Mesendoderm (in vitro differentiated cells): ENCODE results near the gene ALOX15.
"Not testable (repeated sequence)": the region's sequence is repeated elsewhere in the genome, so short reads cannot be mapped to it uniquely, and the experiment has no call there.

Experiments
- DNase-seq: peaks from one replicate; pipeline ENCODE4 v3.0.0; 2013
- H2AK5ac ChIP-seq: 2 replicates; pipeline ENCODE4 v1.6.1; 2013; ENCODE audit warnings: low read length, inconsistent platforms
- H2BK120ac ChIP-seq: 2 replicates; pipeline ENCODE4 v1.6.1; 2013; ENCODE audit warnings: low read depth, mild to moderate bottlenecking, low read length, moderate library complexity, mixed read lengths
- H2BK15ac ChIP-seq: replicated peaks from 2 replicates; pipeline ENCODE4 v1.6.1; 2013; ENCODE audit warnings: low read depth, mild to moderate bottlenecking, moderate library complexity
- H2BK5ac ChIP-seq: 2 replicates; pipeline ENCODE4 v1.6.1; 2013; ENCODE audit warnings: low read length, inconsistent platforms
- H3K18ac ChIP-seq: 2 replicates; pipeline ENCODE4 v1.6.1; 2013; ENCODE audit warnings: mild to moderate bottlenecking, low read length, mixed read lengths
- H3K23ac ChIP-seq: one replicate; pipeline ENCODE4 v1.6.1; 2013; ENCODE audit warnings: low read length
- H3K27ac ChIP-seq: 2 replicates; pipeline ENCODE4 v1.5.1; 2013; ENCODE audit warnings: low read depth, mild to moderate bottlenecking, inconsistent platforms, low read length, moderate library complexity
- H3K27me3 ChIP-seq: 2 replicates; pipeline ENCODE4 v1.6.1; 2013; ENCODE audit warnings: low read length, control low read depth, mild to moderate bottlenecking, inconsistent platforms; ENCODE audit not compliant: insufficient read depth, poor library complexity
- H3K36me3 ChIP-seq: 2 replicates; pipeline ENCODE4 v1.6.1; 2013; ENCODE audit warnings: low read length, inconsistent platforms; ENCODE audit not compliant: control insufficient read depth, insufficient read depth
- H3K4ac ChIP-seq: one replicate; pipeline ENCODE4 v1.6.1; 2013; ENCODE audit warnings: low read depth, mild to moderate bottlenecking, low read length, moderate library complexity
- H3K4me1 ChIP-seq: 2 replicates; pipeline ENCODE4 v1.6.1; 2013; ENCODE audit warnings: low read depth, low read length, inconsistent platforms; ENCODE audit not compliant: control insufficient read depth
- H3K4me2 ChIP-seq: 2 replicates; pipeline ENCODE4 v1.6.1; 2013; ENCODE audit warnings: low read length
- H3K4me3 ChIP-seq: 2 replicates; pipeline ENCODE4 v1.5.1; 2013; ENCODE audit warnings: mild to moderate bottlenecking, low read length
- H3K56ac ChIP-seq: one replicate; pipeline ENCODE4 v1.6.1; 2013; ENCODE audit warnings: low read length
- H3K79me1 ChIP-seq: 2 replicates; pipeline ENCODE4 v1.6.1; 2013; ENCODE audit warnings: low read length, inconsistent platforms
- H3K79me2 ChIP-seq: 2 replicates; pipeline ENCODE4 v1.6.1; 2013; ENCODE audit warnings: mild to moderate bottlenecking, low read length; ENCODE audit not compliant: control insufficient read depth, insufficient read depth
- H3K9ac ChIP-seq: 2 replicates; pipeline ENCODE4 v1.6.1; 2013; ENCODE audit warnings: low read length, inconsistent platforms
- H4K5ac ChIP-seq: one replicate; pipeline ENCODE4 v1.6.1; 2013; ENCODE audit warnings: low read length
- H4K8ac ChIP-seq: one replicate; pipeline ENCODE4 v1.6.1; 2013; ENCODE audit warnings: low read depth, mild to moderate bottlenecking, control low read depth, low read length, moderate library complexity
- WGBS: extraction: QIAGEN DNeasy Blood & Tissue Kit; methylation state at CpG from one replicate; pipeline ENCODE4 v1.1.7; 2013; ENCODE audit warnings: low lambda C conversion rate, missing lambda C conversion rate; ENCODE audit not compliant: insufficient coverage; ENCODE audit errors: extremely low coverage; 5-methylcytosine and 5-hydroxymethylcytosine counted together

The ALOX15 gene

DNA sequence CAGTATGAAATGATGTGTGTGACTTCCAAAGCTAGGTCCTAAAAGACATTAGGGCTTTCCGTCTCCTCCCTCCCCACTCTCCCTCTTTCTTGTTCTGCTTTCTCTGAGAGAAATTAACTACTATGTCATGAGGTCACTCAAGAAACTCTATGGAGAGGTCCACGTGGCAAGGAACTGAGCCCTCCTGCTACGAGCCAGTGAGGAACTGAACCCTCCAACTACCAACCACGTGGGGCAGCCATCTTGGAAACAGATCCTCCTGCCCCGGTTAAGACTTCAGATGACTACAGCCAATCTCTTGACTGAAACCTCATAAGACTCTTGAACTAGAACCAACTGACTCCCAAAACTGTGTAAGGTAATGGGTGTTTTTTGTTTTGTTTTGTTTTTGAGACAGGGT lies 4.2 kb upstream of the ALOX15 start:
- no CpG with 5 or more reads among the region's 5 CpGs for WGBS
- H2BK120ac ChIP-seq, result no peak overlapping the region

DNA sequence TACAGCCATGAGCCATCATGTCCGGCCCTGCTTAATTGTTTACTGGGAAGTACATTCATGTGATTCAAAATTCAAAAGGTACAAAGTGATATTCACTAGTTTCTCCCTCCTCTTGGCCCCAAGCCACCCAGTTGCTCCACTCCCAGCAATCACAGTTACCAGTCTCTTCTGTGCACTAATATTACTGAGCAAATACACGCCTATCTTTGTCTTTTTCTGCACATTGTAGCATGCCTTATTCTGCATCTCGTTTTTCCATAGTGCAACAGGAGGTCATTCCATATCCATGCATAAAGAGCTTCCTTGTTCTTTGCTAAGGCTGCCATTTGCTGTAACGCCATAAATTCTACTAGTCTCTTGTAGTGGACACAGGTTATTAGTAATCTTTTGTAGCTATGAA lies 2.2 kb upstream of the ALOX15 start:
- H3K27ac ChIP-seq, result no peak overlapping the region
- DNase-seq, result no peak
- H3K18ac ChIP-seq, result no peak overlapping the region
- H3K4ac ChIP-seq, result no peak overlapping the region
- WGBS, result no CpG with 5 or more reads among the region's 4 CpGs
- no peak overlapping the region for H3K4me3 ChIP-seq
- no peak overlapping the region for H2BK120ac ChIP-seq
- no peak overlapping the region for H3K23ac ChIP-seq
- H2AK5ac ChIP-seq, result no peak overlapping the region
- H3K56ac ChIP-seq, result no peak overlapping the region
- H3K9ac ChIP-seq, result no peak overlapping the region
- H3K4me1 ChIP-seq, result peaks cover 2% of the 10 kb centered on the region
- no peak overlapping the region for H2BK5ac ChIP-seq
- no peaks in the 10 kb centered on the region for H3K79me1 ChIP-seq
- peaks cover 27% of the 10 kb centered on the region for H3K27me3 ChIP-seq
- H3K36me3 ChIP-seq, result no peaks in the 10 kb centered on the region
- H4K8ac ChIP-seq, result no peak overlapping the region
- no peak overlapping the region for H4K5ac ChIP-seq
- H3K79me2 ChIP-seq, result no peaks in the 10 kb centered on the region
- no peak overlapping the region for H3K4me2 ChIP-seq
- no peak overlapping the region for H2BK15ac ChIP-seq

More for the DNA sequence above, 4.2 kb upstream of the ALOX15 start:
- H2BK15ac ChIP-seq, result no peak overlapping the region
- H3K4me3 ChIP-seq, result no peak overlapping the region
- no peak overlapping the region for H3K9ac ChIP-seq
- no peak overlapping the region for H3K56ac ChIP-seq
- H3K27me3 ChIP-seq, result peaks cover 25% of the 10 kb centered on the region
- H3K23ac ChIP-seq, result no peak overlapping the region
- no peak overlapping the region for H4K5ac ChIP-seq
- no peaks in the 10 kb centered on the region for H3K36me3 ChIP-seq
- no peak overlapping the region for H3K27ac ChIP-seq
- DNase-seq, result no peak
- no peak overlapping the region for H3K4ac ChIP-seq
- H3K4me1 ChIP-seq, result peaks cover 2% of the 10 kb centered on the region
- H3K18ac ChIP-seq, result no peak overlapping the region
- H2AK5ac ChIP-seq, result no peak overlapping the region
- H3K79me2 ChIP-seq, result no peaks in the 10 kb centered on the region
- H3K79me1 ChIP-seq, result no peaks in the 10 kb centered on the region
- H4K8ac ChIP-seq, result no peak overlapping the region
- no peak overlapping the region for H3K4me2 ChIP-seq
- no peak overlapping the region for H2BK5ac ChIP-seq

DNA sequence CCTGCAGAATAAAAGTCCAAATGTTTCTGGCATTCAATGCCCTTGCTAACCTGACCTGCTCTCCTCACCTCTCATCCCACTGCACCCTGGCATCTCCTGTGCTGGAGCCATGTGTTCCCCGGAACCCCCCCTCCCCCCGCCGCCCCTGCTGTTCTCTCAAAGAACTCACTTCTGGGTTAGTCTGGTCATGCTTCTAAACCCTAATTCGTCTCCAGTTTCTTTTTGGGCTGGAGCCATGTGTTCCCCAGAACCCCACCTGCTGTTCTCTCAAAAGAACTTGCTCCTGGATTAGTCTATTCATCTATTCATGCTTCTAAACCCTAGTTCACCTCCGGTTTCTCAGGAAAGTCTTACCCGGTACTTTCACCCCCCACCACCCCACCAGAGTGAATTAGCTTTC lies 808 bp upstream of the ALOX15 start:
- Histone ChIP-seq H2AK5ac (no peak overlapping the region), H3K36me3 (no peaks in the 10 kb centered on the region), H2BK5ac (no peak overlapping the region), H4K5ac (no peak overlapping the region), H3K4ac (no peak overlapping the region), H3K23ac (no peak overlapping the region), H3K18ac (no peak overlapping the region), H3K56ac (no peak overlapping the region), H2BK15ac (no peak overlapping the region), H2BK120ac (no peak overlapping the region), H3K79me2 (no peaks in the 10 kb centered on the region), H3K4me1 (peaks cover 2% of the 10 kb centered on the region), H3K4me3 (no peak overlapping the region), H3K4me2 (no peak overlapping the region), H4K8ac (no peak overlapping the region), H3K27ac (no peak overlapping the region), H3K27me3 (peaks cover 27% of the 10 kb centered on the region), H3K9ac (no peak overlapping the region), H3K79me1 (no peaks in the 10 kb centered on the region)
- no CpG with 5 or more reads among the region's 6 CpGs for WGBS
- DNase-seq, result no peak

DNA sequence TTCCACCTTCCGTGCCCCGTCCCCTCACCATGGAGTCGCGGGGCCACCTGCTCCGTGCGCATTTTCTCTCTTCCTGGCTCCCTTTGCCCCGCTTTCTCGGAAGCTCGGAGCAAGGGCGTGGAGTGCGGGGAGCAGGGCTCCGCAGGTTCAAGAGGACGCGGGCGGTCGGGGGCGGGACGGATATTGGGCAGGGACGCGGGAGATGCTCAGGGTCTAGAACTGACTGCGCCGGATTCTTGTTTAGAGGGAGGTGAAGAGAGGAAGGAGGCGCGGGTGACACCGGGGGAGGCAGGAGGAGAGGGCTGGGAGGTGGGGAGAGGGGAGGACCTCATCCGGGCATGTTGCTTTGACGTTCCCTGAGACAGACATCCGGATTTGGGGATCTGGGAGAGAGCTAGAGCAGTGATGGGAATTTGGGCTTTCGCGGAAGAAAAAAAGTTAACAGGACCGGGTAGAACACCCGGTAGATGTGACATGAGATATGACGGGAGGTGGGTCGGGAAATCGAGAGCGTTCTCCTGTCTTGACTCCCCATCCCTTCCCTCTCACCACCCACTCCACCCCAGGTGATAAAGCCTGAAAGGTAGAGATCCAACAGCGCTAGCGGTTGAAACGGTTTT lies 799 bp downstream of the ALOX15 start:
- H3K79me2 ChIP-seq, H2BK120ac ChIP-seq, H4K8ac ChIP-seq, H3K9ac ChIP-seq, H3K4me2 ChIP-seq, H2BK5ac ChIP-seq, H4K5ac ChIP-seq, H3K4me1 ChIP-seq, DNase-seq, H3K18ac ChIP-seq, H3K79me1 ChIP-seq, H3K23ac ChIP-seq, H3K36me3 ChIP-seq, H3K4me3 ChIP-seq, H3K27ac ChIP-seq, H3K56ac ChIP-seq, H2AK5ac ChIP-seq, H3K4ac ChIP-seq, H2BK15ac ChIP-seq: not testable (repeated sequence)
- WGBS, result no CpG with 5 or more reads among the region's 39 CpGs
- peaks cover 27% of the 10 kb centered on the region for H3K27me3 ChIP-seq

DNA sequence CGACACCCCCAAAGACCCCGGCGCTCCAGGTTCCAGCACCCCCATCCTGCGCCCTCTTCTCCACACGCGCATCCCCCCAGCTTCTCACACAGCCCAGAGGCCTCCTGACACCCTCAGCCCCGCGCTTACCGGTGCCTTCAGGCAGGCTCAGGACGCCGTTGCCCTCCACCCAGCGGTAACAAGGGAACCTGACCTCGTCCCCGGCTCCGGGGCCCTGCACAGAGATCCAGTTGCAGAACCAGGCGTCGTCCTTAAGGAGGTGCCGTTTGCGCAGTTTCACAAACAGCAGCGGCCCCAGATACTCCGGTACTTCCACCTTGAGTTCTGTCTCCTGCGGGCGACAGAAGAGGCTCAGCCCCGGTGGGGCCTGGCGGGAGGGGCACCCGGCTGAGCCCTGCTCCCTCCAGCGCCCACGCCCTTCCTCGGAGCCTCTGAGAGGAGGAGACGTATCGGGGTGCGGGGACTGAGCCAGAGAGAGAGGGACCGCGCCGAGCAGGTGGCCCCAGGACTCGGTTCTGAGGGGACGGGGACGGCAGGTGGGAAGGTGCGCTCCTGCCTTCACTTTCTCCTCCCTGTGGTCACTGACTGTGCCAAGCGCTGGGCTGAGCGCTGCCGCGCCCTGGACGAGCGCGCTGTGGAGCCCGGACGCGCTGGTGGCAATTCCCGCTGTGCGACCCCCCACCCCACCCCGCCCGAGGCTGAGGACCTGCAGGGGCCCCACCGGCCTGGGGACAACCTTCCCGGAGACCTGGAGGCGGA lies 2.0 kb downstream of the ALOX15 start:
- not testable (repeated sequence) for H4K8ac ChIP-seq, H3K36me3 ChIP-seq, H3K4ac ChIP-seq, H3K4me2 ChIP-seq, H2AK5ac ChIP-seq, H3K9ac ChIP-seq, H3K79me1 ChIP-seq, H2BK15ac ChIP-seq, H3K4me1 ChIP-seq, H3K4me3 ChIP-seq, H2BK120ac ChIP-seq, H2BK5ac ChIP-seq, H4K5ac ChIP-seq, H3K27ac ChIP-seq, H3K23ac ChIP-seq, H3K18ac ChIP-seq, H3K79me2 ChIP-seq, H3K56ac ChIP-seq
- H3K27me3 ChIP-seq, result peaks cover 27% of the 10 kb centered on the region
- no CpG with 5 or more reads among the region's 56 CpGs for WGBS
- DNase-seq, result peak; percentile 78
